H9 (cell line): Measurements from ENCODE around the gene PGM1. TPM values are rescaled to one million over a fixed set of nuclear protein-coding genes. Genes with fewer than 3 reads are reported as not detected.

Experiments
- DNase-seq: peaks from one replicate; pipeline ENCODE4 v3.0.0-alpha.2; 2017
- H2AFZ ChIP-seq: one replicate; pipeline ENCODE4 v1.6.1; 2013; ENCODE audit warnings: mild to moderate bottlenecking, low read length, control low read depth, moderate library complexity
- H2AK5ac ChIP-seq: 2 replicates; pipeline ENCODE4 v1.6.1; 2013; ENCODE audit warnings: low read length, control low read depth, mixed read lengths; ENCODE audit not compliant: insufficient read length
- H2BK120ac ChIP-seq: one replicate; pipeline ENCODE4 v1.6.1; 2013; ENCODE audit warnings: low read depth, mild to moderate bottlenecking, low read length, control low read depth, inconsistent platforms; ENCODE audit not compliant: poor library complexity, severe bottlenecking
- H2BK12ac ChIP-seq: 2 replicates; pipeline ENCODE4 v1.6.1; 2013; ENCODE audit warnings: low read length, control low read depth, mixed read lengths, low read depth; ENCODE audit not compliant: insufficient read length
- H2BK15ac ChIP-seq: 2 replicates; pipeline ENCODE4 v1.6.1; 2013; ENCODE audit warnings: low read depth, low read length, control low read depth
- H2BK20ac ChIP-seq: one replicate; pipeline ENCODE4 v1.6.1; 2013; ENCODE audit warnings: low read depth, mild to moderate bottlenecking, low read length, control low read depth, inconsistent platforms; ENCODE audit not compliant: poor library complexity, severe bottlenecking
- H2BK5ac ChIP-seq: 2 replicates; pipeline ENCODE4 v1.6.1; 2013; ENCODE audit warnings: low read length, control low read depth, mixed read lengths; ENCODE audit not compliant: insufficient read length
- H3K14ac ChIP-seq: 2 replicates; pipeline ENCODE4 v1.6.1; 2013; ENCODE audit warnings: low read length, control low read depth; ENCODE audit not compliant: insufficient read depth
- H3K18ac ChIP-seq: 2 replicates; pipeline ENCODE4 v1.6.1; 2013; ENCODE audit warnings: low read depth, mild to moderate bottlenecking, mixed read lengths, low read length, control low read depth; ENCODE audit not compliant: insufficient read length
- H3K23ac ChIP-seq: 2 replicates; pipeline ENCODE4 v1.6.1; 2013; ENCODE audit warnings: low read length, control low read depth, mixed read lengths, low read depth; ENCODE audit not compliant: insufficient read length
- H3K23me2 ChIP-seq: 2 replicates; pipeline ENCODE4 v1.6.1; 2013; ENCODE audit warnings: low read depth, mild to moderate bottlenecking, mixed read lengths, low read length, control low read depth; ENCODE audit not compliant: insufficient read length, poor library complexity, severe bottlenecking
- H3K27ac ChIP-seq: 2 replicates; pipeline ENCODE4 v1.5.1; 2013; ENCODE audit warnings: low read length, control low read depth, mixed read lengths, low read depth; ENCODE audit not compliant: insufficient read length
- H3K27me3 ChIP-seq: 2 replicates; pipeline ENCODE4 v1.6.1; 2013; ENCODE audit warnings: low read length, control low read depth, inconsistent platforms; ENCODE audit not compliant: insufficient read depth
- H3K4ac ChIP-seq: 2 replicates; pipeline ENCODE4 v1.6.1; 2013; ENCODE audit warnings: low read depth, mild to moderate bottlenecking, control low read depth, inconsistent platforms, low read length, moderate library complexity
- H3K4me1 ChIP-seq: 2 replicates; pipeline ENCODE4 v1.6.1; 2013; ENCODE audit warnings: low read length, control low read depth, inconsistent platforms; ENCODE audit not compliant: insufficient read depth
- H3K4me2 ChIP-seq: 2 replicates; pipeline ENCODE4 v1.6.1; 2013; ENCODE audit warnings: low read length, control low read depth, mixed read lengths; ENCODE audit not compliant: insufficient read length, insufficient read depth
- H3K56ac ChIP-seq: 2 replicates; pipeline ENCODE4 v1.6.1; 2013; ENCODE audit warnings: low read depth, mild to moderate bottlenecking, mixed read lengths, low read length, control low read depth; ENCODE audit not compliant: insufficient read length
- H3K79me1 ChIP-seq: 2 replicates; pipeline ENCODE4 v1.6.1; 2013; ENCODE audit warnings: low read depth, mild to moderate bottlenecking, moderate library complexity, low read length, control low read depth, inconsistent platforms; ENCODE audit not compliant: insufficient read depth, poor library complexity, severe bottlenecking
- H3K79me2 ChIP-seq: 2 replicates; pipeline ENCODE4 v1.6.1; 2013; ENCODE audit warnings: low read length, control low read depth, inconsistent platforms; ENCODE audit not compliant: insufficient read depth
- H3K9ac ChIP-seq: 2 replicates; pipeline ENCODE4 v1.6.1; 2013; ENCODE audit warnings: low read length, control low read depth, mixed read lengths; ENCODE audit not compliant: insufficient read length; ENCODE audit errors: extremely low read depth
- H3K9me3 ChIP-seq: one replicate; pipeline ENCODE4 v1.6.1; 2013; ENCODE audit warnings: low read depth, low read length, inconsistent platforms; ENCODE audit not compliant: control insufficient read depth
- H3T11ph ChIP-seq: one replicate; pipeline ENCODE4 v1.6.1; 2013; ENCODE audit warnings: mild to moderate bottlenecking, low read length, control low read depth, inconsistent platforms
- H4K20me1 ChIP-seq: one replicate; pipeline ENCODE4 v1.6.1; 2013; ENCODE audit not compliant: control insufficient read depth, insufficient read length, insufficient read depth
- H4K5ac ChIP-seq: 2 replicates; pipeline ENCODE4 v1.6.1; 2013; ENCODE audit warnings: low read depth, mild to moderate bottlenecking, mixed read lengths, low read length, control low read depth; ENCODE audit not compliant: insufficient read length
- H4K8ac ChIP-seq: replicated peaks from 2 replicates; pipeline ENCODE4 v1.6.1; 2013; ENCODE audit warnings: low read length, control low read depth, mixed read lengths, low read depth; ENCODE audit not compliant: insufficient read length
- H4K91ac ChIP-seq: 2 replicates; pipeline ENCODE4 v1.6.1; 2013; ENCODE audit warnings: low read depth, mild to moderate bottlenecking, moderate library complexity, mixed read lengths, low read length, control low read depth; ENCODE audit not compliant: insufficient read length
- H3K27ac Mint-ChIP-seq, 3 experiments: 2 replicates in 2 of 3; 3 replicates in 1 of 3; pipeline ENCODE4 v1.8.0; 2020 to 2021; ENCODE audit warnings: mixed read lengths in 3 of 3, mild to moderate bottlenecking in 1 of 3, moderate library complexity in 1 of 3
- H3K27me3 Mint-ChIP-seq: 2 replicates; pipeline ENCODE4 v1.8.0; 2021; ENCODE audit warnings: low read depth, mild to moderate bottlenecking, moderate library complexity, mixed read lengths
- H3K36me3 Mint-ChIP-seq, 3 experiments: 2 replicates in 2 of 3; 3 replicates in 1 of 3; pipeline ENCODE4 v1.8.0; 2020 to 2021; ENCODE audit warnings: low read depth in 3 of 3, mixed read lengths in 3 of 3; ENCODE audit not compliant: insufficient read depth in 1 of 3
- H3K4me1 Mint-ChIP-seq, 2 experiments: 2 replicates each; pipeline ENCODE4 v1.8.0; 2020; ENCODE audit warnings: mixed read lengths in 2 of 2
- H3K4me3 Mint-ChIP-seq, 2 experiments: 2 replicates in 1 of 2; 3 replicates in 1 of 2; pipeline ENCODE4 v1.8.0; 2020 to 2021; ENCODE audit warnings: mild to moderate bottlenecking in 2 of 2, mixed read lengths in 2 of 2, moderate library complexity in 1 of 2
- H3K9me3 Mint-ChIP-seq, 2 experiments: 2 replicates in 1 of 2; 3 replicates in 1 of 2; pipeline ENCODE4 v1.8.0; 2020; ENCODE audit warnings: mild to moderate bottlenecking in 2 of 2, mixed read lengths in 2 of 2, moderate library complexity in 1 of 2
- WGBS: extraction: QIAGEN DNeasy Blood & Tissue Kit; methylation state at CpG from one replicate; pipeline ENCODE4 v1.1.7; 2013; ENCODE audit warnings: missing lambda C conversion rate, low lambda C conversion rate, mixed read lengths; ENCODE audit not compliant: insufficient read length; ENCODE audit errors: extremely low coverage; 5-methylcytosine and 5-hydroxymethylcytosine counted together
- total RNA-seq: library from RNA; stranded (reverse); gene quantifications from 2 replicates; pipeline ENCODE4 v1.2.1, GENCODE V29; 2021
- TF ChIP-seq, protein P1 (sequence below): fragments of 200-600 bp; sonication (generic); conservative IDR thresholded peaks from 3 replicates; pipeline ENCODE4 v1.8.0; 2021; ENCODE audit warnings: antibody characterized with exemption, mild to moderate bottlenecking

The PGM1 gene
- total RNA-seq, 1 experiment from 2014 or later = 56.4 TPM

DNA sequence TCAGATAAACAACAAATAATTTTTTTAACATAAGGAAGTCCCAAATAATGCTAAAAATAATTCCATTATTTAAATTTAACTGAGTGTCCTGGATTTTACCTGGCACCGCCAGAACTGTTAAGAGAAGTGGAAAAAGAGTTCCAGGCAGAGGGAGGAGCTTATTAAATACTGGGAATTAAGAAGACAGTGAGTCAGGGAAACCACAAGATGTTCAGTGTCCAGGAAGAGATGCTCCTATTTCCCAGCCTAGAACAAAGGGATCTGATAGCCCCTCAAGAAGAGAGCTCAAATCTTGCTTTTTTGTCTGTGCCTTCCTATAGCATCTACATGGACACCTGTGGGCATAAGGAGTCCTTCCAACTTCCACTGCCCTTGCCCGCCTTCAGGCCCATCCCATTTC is 85.9 kb downstream of the PGM1 start:
- H2AFZ ChIP-seq = no peak overlapping the region
- H3K9me3 ChIP-seq = no peaks in the 10 kb centered on the region
- WGBS = no CpG with 5 or more reads among the region's 2 CpGs
- H3K79me2 ChIP-seq = no peaks in the 10 kb centered on the region
- H3K18ac ChIP-seq = no peak overlapping the region
- H3K56ac ChIP-seq = no peak overlapping the region
- H2AK5ac ChIP-seq = no peak overlapping the region
- no peak overlapping the region for H3K23ac ChIP-seq
- no peak overlapping the region for H2BK5ac ChIP-seq
- TF ChIP-seq, protein P1, sequence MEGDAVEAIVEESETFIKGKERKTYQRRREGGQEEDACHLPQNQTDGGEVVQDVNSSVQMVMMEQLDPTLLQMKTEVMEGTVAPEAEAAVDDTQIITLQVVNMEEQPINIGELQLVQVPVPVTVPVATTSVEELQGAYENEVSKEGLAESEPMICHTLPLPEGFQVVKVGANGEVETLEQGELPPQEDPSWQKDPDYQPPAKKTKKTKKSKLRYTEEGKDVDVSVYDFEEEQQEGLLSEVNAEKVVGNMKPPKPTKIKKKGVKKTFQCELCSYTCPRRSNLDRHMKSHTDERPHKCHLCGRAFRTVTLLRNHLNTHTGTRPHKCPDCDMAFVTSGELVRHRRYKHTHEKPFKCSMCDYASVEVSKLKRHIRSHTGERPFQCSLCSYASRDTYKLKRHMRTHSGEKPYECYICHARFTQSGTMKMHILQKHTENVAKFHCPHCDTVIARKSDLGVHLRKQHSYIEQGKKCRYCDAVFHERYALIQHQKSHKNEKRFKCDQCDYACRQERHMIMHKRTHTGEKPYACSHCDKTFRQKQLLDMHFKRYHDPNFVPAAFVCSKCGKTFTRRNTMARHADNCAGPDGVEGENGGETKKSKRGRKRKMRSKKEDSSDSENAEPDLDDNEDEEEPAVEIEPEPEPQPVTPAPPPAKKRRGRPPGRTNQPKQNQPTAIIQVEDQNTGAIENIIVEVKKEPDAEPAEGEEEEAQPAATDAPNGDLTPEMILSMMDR = no peak
- Mint-ChIP-seq H3K4me3 (no peak overlapping the region), H3K36me3 (peaks cover 2 to 17% (median 3%) of the 10 kb centered on the region in 3 experiments; a peak in 5 of 7 replicates), H3K27ac (no peak overlapping the region), H3K27me3 (peaks cover 2% of the 10 kb centered on the region), H3K4me1 (peaks cover 24 to 29% of the 10 kb centered on the region in 2 experiments), H3K9me3 (peaks cover 9 to 14% of the 10 kb centered on the region in 2 experiments)
- H4K8ac ChIP-seq = no peak overlapping the region
- H4K91ac ChIP-seq = no peak overlapping the region
- H3K23me2 ChIP-seq = no peaks in the 10 kb centered on the region
- H3K79me1 ChIP-seq = no peaks in the 10 kb centered on the region
- H2BK20ac ChIP-seq = no peak overlapping the region
- no peak overlapping the region for H2BK120ac ChIP-seq
- H2BK12ac ChIP-seq = no peak overlapping the region
- H4K5ac ChIP-seq = no peak overlapping the region
- H3K27ac ChIP-seq = no peak overlapping the region
- H3K4me2 ChIP-seq = no peak overlapping the region
- H3K4me1 ChIP-seq = no peaks in the 10 kb centered on the region
- no peak overlapping the region for H3T11ph ChIP-seq
- H2BK15ac ChIP-seq = no peak overlapping the region
- H3K27me3 ChIP-seq = no peaks in the 10 kb centered on the region
- no peak overlapping the region for H3K4ac ChIP-seq
- no peak for DNase-seq
- H3K9ac ChIP-seq = no peak overlapping the region
- H4K20me1 ChIP-seq = no peaks in the 10 kb centered on the region
- H3K14ac ChIP-seq = no peak overlapping the region
